Neural cell (in vitro differentiated cells): Measurements from ENCODE around the gene SLC4A8.

ENCODE experiments used
- CTCF ChIP-seq: fragments of 450-650 bp; IDR thresholded peaks from 2 replicates; pipeline ENCODE4 v1.5.1; 2014; ENCODE audit warnings: antibody characterized with exemption, mild to moderate bottlenecking, moderate library complexity; ENCODE audit not compliant: poor library complexity, severe bottlenecking
- EZH2 ChIP-seq: fragments of 200-600, 300-800 bp; shearing (Covaris generic), sonication (generic); IDR thresholded peaks from 2 replicates; pipeline ENCODE4 v1.6.1; 2014; ENCODE audit warnings: antibody characterized with exemption, low read length, borderline replicate concordance, mild to moderate bottlenecking; ENCODE audit not compliant: insufficient read depth, poor library complexity, severe bottlenecking
- POLR2AphosphoS5 ChIP-seq: IDR thresholded peaks from 2 replicates; pipeline ENCODE4 v1.6.1; 2012
- REST ChIP-seq: IDR thresholded peaks from 2 replicates; pipeline ENCODE4 v1.6.1; 2012; ENCODE audit warnings: borderline replicate concordance
- SMC3 ChIP-seq: fragments of 450-650 bp; conservative IDR thresholded peaks from 2 replicates; pipeline ENCODE4 v1.6.1; 2014; ENCODE audit warnings: antibody characterized with exemption, mild to moderate bottlenecking, moderate library complexity; ENCODE audit not compliant: poor library complexity

- TF ChIP-seq CTCF (no peak), EZH2 (no peak), POLR2AphosphoS5 (no peak), SMC3 (no peak), REST (no peak)
Measured at GRCh38 chr12:51390891-51391282, 33.7 kb upstream of the SLC4A8 start.
